Naive thymus-derived CD8-positive, alpha-beta T cell (primary cell): ENCODE data around the gene PCTP. TPM values are rescaled to one million over a fixed set of nuclear protein-coding genes. Genes with fewer than 3 reads are reported as not detected.

Source experiments
- ATAC-seq, 2 donors: fragments of 150-1000 bp; cut with Tn5 transposase in 1 of 2; sonication (Bioruptor Pico), chemical (Tn5 transposase) in 1 of 2; 1 replicate in 1 of 2; 2 replicates in 1 of 2; pipeline ENCODE4 v1.10.0; 2021; ENCODE audit warnings: mild to moderate bottlenecking in 2 of 2, moderate library complexity in 2 of 2
- POLR2A ChIA-PET: fragments of 350-600 bp; sonication (Branson Sonifier 250); formaldehyde crosslinking; loops from one replicate; lab custom pipeline; 2021; ENCODE audit warnings: antibody characterized with exemption; lab: Charles Lee
- DNase-seq, 10 donors: peaks; one replicate each; pipeline versions ENCODE4 v3.0.0 to v3.0.0-alpha.2; 2020 to 2022
- H3K27ac Mint-ChIP-seq, 10 donors: one replicate each; pipeline ENCODE4 v1.8.0; 2020 to 2022; ENCODE audit warnings: mild to moderate bottlenecking in 10 of 10, mixed read lengths in 10 of 10, moderate library complexity in 4 of 10, inconsistent platforms in 1 of 10
- H3K27me3 Mint-ChIP-seq, 5 donors: one replicate each; pipeline ENCODE4 v1.8.0; 2021 to 2022; ENCODE audit warnings: mixed read lengths in 5 of 5
- H3K36me3 Mint-ChIP-seq, 3 donors: one replicate each; pipeline ENCODE4 v1.8.0; 2020 to 2022; ENCODE audit warnings: mixed read lengths in 3 of 3, mild to moderate bottlenecking in 2 of 3, inconsistent platforms in 1 of 3
- H3K4me1 Mint-ChIP-seq, 4 donors: one replicate each; pipeline ENCODE4 v1.8.0; 2021 to 2022; ENCODE audit warnings: mixed read lengths in 4 of 4
- H3K4me3 Mint-ChIP-seq, 10 donors: one replicate each; pipeline ENCODE4 v1.8.0; 2020 to 2022; ENCODE audit warnings: mild to moderate bottlenecking in 10 of 10, mixed read lengths in 10 of 10, moderate library complexity in 6 of 10, inconsistent platforms in 1 of 10
- H3K9me3 Mint-ChIP-seq, 9 donors: one replicate each; pipeline ENCODE4 v1.8.0; 2020 to 2022; ENCODE audit warnings: mixed read lengths in 9 of 9, mild to moderate bottlenecking in 3 of 9, inconsistent platforms in 1 of 9, moderate library complexity in 1 of 9
- polyA plus RNA-seq, 3 donors: library from polyadenylated mRNA; unstranded; fragments of 300-500 nt; fragmentation: Illumina TruSeq; gene quantifications; one replicate each; pipeline ENCODE4 v1.2.3, GENCODE V29; 2021
- total RNA-seq, 8 experiments: library from RNA in 2 of 8; stranded (reverse) in 2 of 8; gene quantifications; one replicate each; pipeline ENCODE4 v1.2.3 and lab custom pipeline; 2021 to 2026

The PCTP gene
- total and polyA plus RNA-seq, 5 experiments from 2014 or later, result 1.8 to 3.7 (median 2.7) TPM

DNA sequence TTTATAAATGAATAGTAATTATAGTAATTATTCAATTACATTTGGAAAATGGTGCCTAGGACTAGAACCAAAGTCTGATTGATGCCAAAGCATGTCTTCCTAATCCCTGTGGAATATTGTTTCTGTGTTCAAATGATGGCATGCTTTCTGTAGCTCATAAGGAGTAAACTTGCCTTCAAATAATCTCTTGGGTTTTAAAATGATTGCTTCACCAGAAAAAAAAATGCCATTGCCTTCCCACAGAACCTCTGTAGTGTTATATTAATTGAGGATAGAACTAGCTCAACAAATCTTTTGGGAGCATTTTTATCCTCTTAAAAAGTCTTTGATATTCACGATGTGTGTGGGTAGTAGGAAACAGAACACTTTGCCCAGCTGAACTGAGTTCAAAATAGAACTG is 20.5 kb upstream of the PCTP start:
- Mint-ChIP-seq H3K9me3 (no peaks in the 10 kb centered on the region), H3K4me3 (no peak overlapping the region), H3K4me1 (no peaks in the 10 kb centered on the region), H3K27me3 (peaks cover 26 to 73% (median 30%) of the 10 kb centered on the region in 5 donors), H3K36me3 (no peaks in the 10 kb centered on the region), H3K27ac (no peak overlapping the region)
- POLR2A ChIA-PET, result no interaction called here
- ATAC-seq (no peak), DNase-seq (no peak)

DNA sequence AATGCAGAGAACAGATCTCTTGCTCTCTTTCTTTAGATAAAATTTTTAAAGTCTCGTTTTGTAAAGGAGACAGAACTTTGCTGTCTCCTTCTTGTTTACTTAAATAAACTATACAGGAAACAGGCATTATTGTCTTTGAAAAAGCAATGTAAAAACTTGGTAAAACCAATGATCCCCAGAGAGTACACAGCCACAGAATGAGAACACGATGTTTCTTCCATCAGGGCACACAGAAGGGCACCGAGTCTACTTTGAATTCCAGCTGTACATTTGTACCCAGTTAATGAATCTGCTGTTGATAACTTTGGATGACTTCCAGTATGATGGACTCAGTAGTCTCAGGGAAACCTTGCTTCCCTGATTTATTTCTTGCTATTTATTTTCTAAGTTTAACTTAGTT is 20.0 kb upstream of the PCTP start:
- Mint-ChIP-seq H3K27me3 (peaks cover 26 to 69% (median 28%) of the 10 kb centered on the region in 5 donors), H3K9me3 (no peaks in the 10 kb centered on the region), H3K4me3 (no peak overlapping the region), H3K4me1 (no peaks in the 10 kb centered on the region), H3K36me3 (no peaks in the 10 kb centered on the region), H3K27ac (no peak overlapping the region)
- ATAC-seq (no peak), DNase-seq (no peak)
- POLR2A ChIA-PET, result no interaction called here

DNA sequence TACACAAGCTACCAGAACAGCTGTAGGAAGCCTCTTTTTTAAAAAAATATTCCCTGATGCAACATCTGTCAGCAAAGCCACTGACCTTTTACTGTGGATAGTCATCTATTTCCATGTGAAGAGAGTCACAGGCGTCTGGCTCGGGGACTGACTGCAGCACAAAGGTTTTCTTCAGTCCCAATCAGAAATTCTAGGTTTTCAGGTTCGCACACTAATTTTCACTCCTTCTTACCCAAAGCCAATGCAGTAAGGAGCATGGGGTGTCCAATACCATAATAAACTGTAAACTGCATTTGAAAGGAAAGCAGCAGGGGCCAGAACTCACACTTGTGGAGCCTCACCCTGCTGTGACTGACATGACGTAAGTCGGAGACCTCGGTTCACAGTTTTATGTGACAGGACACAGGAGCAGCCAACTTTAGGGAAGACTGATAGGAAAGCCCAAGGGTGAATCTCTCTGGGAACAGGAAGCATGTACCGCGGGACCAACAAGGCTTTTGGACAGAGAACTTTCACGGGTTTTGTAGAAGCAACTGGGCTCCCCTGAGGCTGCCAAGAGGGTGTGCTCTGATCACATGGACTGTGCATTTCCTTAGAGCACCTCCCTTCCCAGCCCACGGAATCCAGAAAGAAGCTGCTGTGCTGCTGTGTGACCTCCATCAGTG is 19.1 kb upstream of the PCTP start:
- H3K4me3 Mint-ChIP-seq, result no peak overlapping the region
- no peak overlapping the region for H3K27ac Mint-ChIP-seq
- POLR2A ChIA-PET, result no interaction called here
- peaks cover 22 to 59% (median 28%) of the 10 kb centered on the region in 5 donors for H3K27me3 Mint-ChIP-seq
- ATAC-seq, result no peak
- no peaks in the 10 kb centered on the region for H3K9me3 Mint-ChIP-seq
- no peak for DNase-seq
- no peaks in the 10 kb centered on the region for H3K36me3 Mint-ChIP-seq
- H3K4me1 Mint-ChIP-seq, result no peaks in the 10 kb centered on the region

DNA sequence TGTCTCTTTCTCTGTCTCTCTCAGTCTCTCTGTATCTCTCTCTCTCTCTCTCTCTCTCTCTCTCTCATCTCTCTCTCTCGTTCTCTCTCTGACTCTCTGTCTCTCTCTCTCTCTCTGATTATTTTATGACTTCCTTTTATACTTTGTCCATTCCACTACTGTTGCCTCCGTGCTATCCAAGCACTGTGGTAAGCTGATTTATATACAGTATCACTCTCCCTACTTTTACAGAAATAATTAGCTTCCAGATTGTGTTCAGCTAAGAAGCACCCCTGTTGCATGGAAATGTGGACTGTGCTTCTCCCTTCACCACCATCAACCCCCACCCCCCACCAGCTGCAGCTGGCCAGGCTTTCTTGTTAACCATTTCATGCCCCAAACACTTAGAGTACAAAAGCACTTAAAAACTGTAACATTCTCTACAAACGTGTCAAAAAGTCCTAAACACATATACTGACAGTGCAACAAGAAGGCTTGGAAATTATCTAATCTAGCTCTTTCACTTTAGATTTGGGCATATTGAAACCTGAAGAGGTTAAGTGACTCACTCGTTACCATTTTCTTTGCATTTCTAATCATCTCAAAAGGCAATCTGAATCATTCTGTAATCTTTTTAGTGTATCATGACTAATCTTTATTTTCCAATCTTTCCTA is 16.6 kb upstream of the PCTP start:
- ATAC-seq, result no peak
- peaks cover 8 to 42% (median 20%) of the 10 kb centered on the region in 5 donors for H3K27me3 Mint-ChIP-seq
- H3K36me3 Mint-ChIP-seq, result no peaks in the 10 kb centered on the region
- H3K9me3 Mint-ChIP-seq, result no peaks in the 10 kb centered on the region
- DNase-seq, result no peak
- no peak overlapping the region for H3K27ac Mint-ChIP-seq
- POLR2A ChIA-PET, result no interaction called here
- H3K4me1 Mint-ChIP-seq, result peaks cover 0 to 5% (median 0%) of the 10 kb centered on the region in 4 donors
- no peak overlapping the region for H3K4me3 Mint-ChIP-seq

DNA sequence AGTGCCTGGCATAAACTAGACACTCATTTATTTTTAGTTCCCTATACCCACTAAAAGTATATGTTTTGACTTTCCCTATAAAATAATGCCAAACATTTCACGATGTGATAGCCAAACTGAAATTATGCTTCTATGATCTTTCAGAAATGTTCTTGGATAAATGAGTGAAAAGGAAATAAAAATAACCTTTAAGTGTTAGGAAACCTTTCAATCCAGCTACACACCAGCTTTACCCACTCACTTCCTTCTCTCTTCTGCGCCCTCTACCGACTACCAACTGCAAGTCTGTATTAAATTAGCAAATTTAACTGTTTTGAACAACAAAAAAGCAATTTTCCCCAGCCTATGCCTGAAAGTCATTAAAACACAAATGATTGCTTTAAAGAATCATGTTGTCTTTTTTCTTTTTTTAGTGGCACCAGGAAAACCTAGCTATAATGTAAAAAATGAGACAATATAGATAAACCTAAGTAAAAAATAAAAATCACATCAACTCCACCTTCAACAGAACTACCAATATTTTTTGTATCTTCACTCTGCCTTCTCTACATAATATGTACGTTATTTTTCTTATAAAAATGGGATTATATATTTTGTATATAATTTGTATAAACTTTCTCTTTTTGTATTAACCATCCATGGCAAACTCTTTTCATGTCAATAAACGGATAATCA is 15.0 kb upstream of the PCTP start:
- H3K27ac Mint-ChIP-seq, result no peak overlapping the region
- ATAC-seq (peak in 1 of 2 donors; percentile 42), DNase-seq (peak in 5 of 10 donors; percentile 6 to 26 (median 18))
- H3K36me3 Mint-ChIP-seq, result no peaks in the 10 kb centered on the region
- peaks cover 12 to 40% (median 21%) of the 10 kb centered on the region in 5 donors for H3K27me3 Mint-ChIP-seq
- POLR2A ChIA-PET, result no interaction called here
- H3K4me1 Mint-ChIP-seq, result peaks cover 0 to 5% (median 0%) of the 10 kb centered on the region in 4 donors
- no peak overlapping the region for H3K4me3 Mint-ChIP-seq
- no peaks in the 10 kb centered on the region for H3K9me3 Mint-ChIP-seq

DNA sequence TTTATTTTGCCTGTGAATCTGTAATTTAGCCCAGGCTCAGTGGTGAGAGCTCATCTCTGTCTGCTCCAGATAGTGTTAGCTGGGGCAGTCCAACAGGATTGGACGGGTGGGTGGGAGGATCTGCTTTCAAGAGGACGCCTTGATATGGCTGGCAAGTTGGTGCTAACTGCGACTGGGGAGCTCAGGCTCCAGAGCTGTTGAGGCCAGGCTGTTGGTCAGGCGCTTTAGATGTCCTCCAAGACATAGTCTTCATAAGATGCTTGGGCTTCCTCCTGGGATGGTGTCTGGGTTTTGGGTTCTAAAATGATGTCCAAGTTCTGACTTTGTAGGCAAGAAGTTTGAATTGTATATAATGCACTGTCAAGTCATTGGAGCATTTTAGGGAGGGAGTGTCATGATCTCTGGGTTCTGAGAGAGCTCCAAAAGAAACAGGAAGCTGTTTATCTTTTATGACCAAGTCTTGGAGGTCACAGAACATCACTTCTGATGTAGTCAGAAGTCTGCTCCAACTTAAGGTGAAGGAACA is 12.8 kb upstream of the PCTP start:
- no peak for ATAC-seq
- Mint-ChIP-seq H3K4me1 (peaks cover 0 to 5% (median 0%) of the 10 kb centered on the region in 4 donors), H3K27me3 (peaks cover 6 to 23% (median 10%) of the 10 kb centered on the region in 5 donors), H3K36me3 (no peaks in the 10 kb centered on the region), H3K27ac (no peak overlapping the region), H3K4me3 (no peak overlapping the region), H3K9me3 (no peaks in the 10 kb centered on the region)
- no peak for DNase-seq
- POLR2A ChIA-PET, result no interaction called here

DNA sequence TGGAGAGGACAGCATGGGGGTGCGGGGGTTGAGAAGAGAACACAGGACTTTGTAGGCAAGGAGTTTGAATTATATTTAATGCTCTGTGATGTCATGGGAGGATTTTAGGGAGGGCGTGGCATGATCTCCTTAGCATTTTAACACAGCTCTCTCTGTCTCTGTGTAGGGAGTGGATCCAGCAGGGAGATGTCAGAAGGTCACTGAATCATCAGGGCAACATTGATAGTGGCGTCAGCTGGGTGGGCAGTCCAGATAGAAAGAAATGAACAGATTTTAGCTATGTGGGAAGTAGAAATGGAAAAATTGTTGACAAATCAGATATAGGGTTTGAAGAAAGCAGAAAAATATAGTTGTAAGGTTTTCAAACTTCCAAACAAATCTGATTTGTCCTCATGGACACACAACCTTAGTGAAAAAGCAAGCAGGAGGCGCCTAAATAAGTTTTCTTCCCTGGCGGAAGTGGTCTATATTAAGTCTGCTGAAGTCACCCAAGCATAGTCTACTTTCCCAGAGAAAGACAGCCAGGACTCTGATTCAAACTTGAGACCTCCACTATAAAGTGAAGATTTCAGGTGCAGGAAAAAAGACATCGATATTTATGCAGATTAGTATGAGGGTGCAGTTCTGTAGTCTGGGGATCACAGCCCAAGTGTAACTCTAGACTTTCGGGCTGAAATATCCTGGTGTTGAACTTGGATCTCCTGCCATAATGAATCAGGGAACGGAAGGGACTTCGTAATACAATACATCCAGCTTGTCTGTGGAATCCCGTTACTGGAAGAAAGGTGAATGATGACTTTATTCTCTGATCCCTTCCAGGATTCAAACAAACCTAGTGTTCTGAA is 10.1 kb upstream of the PCTP start:
- no peak for ATAC-seq
- Mint-ChIP-seq H3K4me1 (peaks cover 0 to 5% (median 0%) of the 10 kb centered on the region in 4 donors), H3K27me3 (peaks cover 6 to 15% (median 11%) of the 10 kb centered on the region in 5 donors), H3K4me3 (no peak overlapping the region), H3K27ac (no peak overlapping the region), H3K9me3 (no peaks in the 10 kb centered on the region), H3K36me3 (no peaks in the 10 kb centered on the region)
- POLR2A ChIA-PET, result no interaction called here
- DNase-seq, result no peak

DNA sequence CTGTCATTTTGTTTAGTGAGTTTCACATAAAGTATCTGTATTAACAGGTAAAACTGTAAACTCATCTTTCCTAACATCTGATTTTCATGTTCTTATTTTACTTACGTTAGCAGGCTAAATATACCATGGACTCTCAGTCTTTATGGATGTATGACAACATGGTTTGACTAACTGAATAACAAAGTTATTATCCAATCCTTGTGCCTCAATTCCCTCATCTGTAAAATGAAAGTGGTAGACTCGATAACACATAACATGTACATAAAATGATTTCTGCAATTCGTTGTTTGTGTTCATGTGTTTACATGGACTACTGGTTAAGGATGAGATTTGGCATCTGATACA is 9.5 kb upstream of the PCTP start:
- DNase-seq, result no peak
- no peaks in the 10 kb centered on the region for H3K9me3 Mint-ChIP-seq
- H3K4me3 Mint-ChIP-seq, result no peak overlapping the region
- ATAC-seq, result no peak
- POLR2A ChIA-PET, result no interaction called here
- H3K27ac Mint-ChIP-seq, result no peak overlapping the region
- H3K4me1 Mint-ChIP-seq, result peaks cover 0 to 5% (median 0%) of the 10 kb centered on the region in 4 donors
- peaks cover 7 to 19% (median 15%) of the 10 kb centered on the region in 5 donors for H3K27me3 Mint-ChIP-seq
- no peaks in the 10 kb centered on the region for H3K36me3 Mint-ChIP-seq

DNA sequence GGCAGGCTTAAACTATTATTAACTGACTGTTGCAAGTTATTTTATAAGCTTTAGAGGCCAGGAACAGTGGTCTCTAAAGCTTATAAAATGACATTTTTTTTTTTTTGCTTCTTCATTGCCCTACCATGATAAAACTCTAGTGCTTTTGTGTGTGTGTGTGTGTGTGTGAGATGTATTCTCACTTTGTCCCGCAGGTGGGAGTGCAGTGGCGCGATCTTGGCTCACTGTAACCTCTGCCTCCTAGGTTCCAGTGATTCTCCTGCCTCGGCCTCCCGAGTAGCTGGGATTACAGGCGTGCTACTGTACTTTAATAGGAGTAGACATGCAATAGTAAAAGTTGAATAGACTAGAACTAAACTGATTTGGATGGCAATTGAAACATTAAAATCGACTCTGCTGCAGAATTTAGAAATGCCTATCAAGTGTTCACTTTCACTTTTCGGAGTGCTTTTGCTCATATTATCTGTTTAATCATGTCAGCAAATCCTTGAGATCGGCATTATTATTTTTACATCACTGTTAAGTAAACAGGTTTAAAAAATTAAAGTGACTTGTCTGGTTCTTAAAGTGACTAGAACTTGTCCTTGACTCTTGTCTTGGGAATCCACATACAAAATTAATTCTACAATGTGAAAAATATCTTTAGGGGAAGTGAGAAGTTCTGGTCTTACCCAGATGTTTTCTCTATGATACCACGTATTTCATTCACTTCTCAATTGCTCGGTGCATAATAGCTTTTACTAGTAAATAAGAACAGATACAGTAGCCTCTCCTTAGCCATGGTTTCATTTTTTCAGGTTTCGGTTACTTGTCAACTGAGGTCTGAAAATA is 8.4 kb upstream of the PCTP start:
- Mint-ChIP-seq H3K27me3 (peaks cover 9 to 31% (median 17%) of the 10 kb centered on the region in 5 donors), H3K4me3 (no peak overlapping the region), H3K9me3 (no peaks in the 10 kb centered on the region), H3K36me3 (no peaks in the 10 kb centered on the region), H3K27ac (no peak overlapping the region), H3K4me1 (peaks cover 0 to 5% (median 0%) of the 10 kb centered on the region in 4 donors)
- ATAC-seq (no peak), DNase-seq (no peak)
- POLR2A ChIA-PET, result no interaction called here

DNA sequence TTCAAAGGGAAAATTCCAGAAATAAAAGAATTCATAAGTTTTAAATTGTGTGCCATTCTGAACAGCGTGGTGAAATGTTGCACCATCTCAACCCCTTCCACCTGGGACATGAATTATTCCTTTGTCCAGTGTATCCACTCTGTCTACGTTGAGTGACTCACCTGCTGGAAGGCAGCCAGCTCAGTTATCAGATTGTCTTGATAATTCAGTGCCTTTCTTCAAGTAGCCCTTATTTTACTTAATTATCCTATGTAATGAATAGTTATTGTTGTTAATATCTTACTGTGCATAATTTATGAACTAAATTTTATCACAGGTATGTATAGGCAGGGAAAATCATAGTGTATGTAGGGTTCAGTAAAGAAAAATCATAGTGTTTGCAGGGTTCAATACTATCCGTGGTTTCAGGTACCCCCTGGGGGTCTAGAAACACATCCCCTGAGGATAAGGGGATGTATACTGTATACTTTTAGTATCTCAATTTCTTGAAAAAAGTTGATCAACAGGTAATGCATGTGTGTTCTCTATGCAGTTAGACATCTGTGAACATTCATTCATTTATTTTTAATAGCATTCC is 7.7 kb upstream of the PCTP start:
- H3K4me3 Mint-ChIP-seq, result no peak overlapping the region
- no peaks in the 10 kb centered on the region for H3K9me3 Mint-ChIP-seq
- no peak overlapping the region for H3K27ac Mint-ChIP-seq
- no peaks in the 10 kb centered on the region for H3K36me3 Mint-ChIP-seq
- no peaks in the 10 kb centered on the region for H3K4me1 Mint-ChIP-seq
- peaks cover 11 to 33% (median 20%) of the 10 kb centered on the region in 5 donors for H3K27me3 Mint-ChIP-seq
- POLR2A ChIA-PET, result no interaction called here
- no peak for ATAC-seq
- no peak for DNase-seq

DNA sequence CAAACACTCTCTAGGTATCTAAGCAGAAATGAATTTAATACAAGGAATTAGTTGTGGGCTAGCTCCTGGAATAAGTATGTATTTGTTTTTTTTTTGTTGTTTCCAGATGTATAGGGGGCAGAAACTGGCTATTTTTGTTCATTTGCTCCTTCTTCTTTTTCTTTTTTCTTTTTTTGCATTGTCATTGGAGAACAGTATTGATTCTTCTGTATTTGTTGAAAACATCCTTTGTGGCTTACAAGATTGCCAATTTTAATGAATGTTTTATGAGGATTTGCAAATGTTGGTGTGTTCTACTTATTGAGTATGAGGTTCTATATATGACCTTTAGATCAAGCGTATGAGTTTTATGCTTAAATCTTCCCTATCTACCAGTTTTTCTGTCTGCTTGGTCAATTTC is 5.6 kb upstream of the PCTP start:
- no peaks in the 10 kb centered on the region for H3K9me3 Mint-ChIP-seq
- no peaks in the 10 kb centered on the region for H3K36me3 Mint-ChIP-seq
- DNase-seq, result no peak
- no peak overlapping the region for H3K27ac Mint-ChIP-seq
- peaks cover 11 to 34% (median 22%) of the 10 kb centered on the region in 5 donors for H3K27me3 Mint-ChIP-seq
- no peak for ATAC-seq
- H3K4me1 Mint-ChIP-seq, result peaks cover 0 to 3% (median under 1%) of the 10 kb centered on the region in 4 donors
- no peak overlapping the region for H3K4me3 Mint-ChIP-seq
- POLR2A ChIA-PET, result no interaction called here
